ENCODE results near the gene TCAP. TPM values are rescaled to one million over a fixed set of nuclear protein-coding genes. Genes with fewer than 3 reads are reported as not detected.

Gene TCAP, protein sequence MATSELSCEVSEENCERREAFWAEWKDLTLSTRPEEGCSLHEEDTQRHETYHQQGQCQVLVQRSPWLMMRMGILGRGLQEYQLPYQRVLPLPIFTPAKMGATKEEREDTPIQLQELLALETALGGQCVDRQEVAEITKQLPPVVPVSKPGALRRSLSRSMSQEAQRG
- 57.6 TPM for total RNA-seq

DNA sequence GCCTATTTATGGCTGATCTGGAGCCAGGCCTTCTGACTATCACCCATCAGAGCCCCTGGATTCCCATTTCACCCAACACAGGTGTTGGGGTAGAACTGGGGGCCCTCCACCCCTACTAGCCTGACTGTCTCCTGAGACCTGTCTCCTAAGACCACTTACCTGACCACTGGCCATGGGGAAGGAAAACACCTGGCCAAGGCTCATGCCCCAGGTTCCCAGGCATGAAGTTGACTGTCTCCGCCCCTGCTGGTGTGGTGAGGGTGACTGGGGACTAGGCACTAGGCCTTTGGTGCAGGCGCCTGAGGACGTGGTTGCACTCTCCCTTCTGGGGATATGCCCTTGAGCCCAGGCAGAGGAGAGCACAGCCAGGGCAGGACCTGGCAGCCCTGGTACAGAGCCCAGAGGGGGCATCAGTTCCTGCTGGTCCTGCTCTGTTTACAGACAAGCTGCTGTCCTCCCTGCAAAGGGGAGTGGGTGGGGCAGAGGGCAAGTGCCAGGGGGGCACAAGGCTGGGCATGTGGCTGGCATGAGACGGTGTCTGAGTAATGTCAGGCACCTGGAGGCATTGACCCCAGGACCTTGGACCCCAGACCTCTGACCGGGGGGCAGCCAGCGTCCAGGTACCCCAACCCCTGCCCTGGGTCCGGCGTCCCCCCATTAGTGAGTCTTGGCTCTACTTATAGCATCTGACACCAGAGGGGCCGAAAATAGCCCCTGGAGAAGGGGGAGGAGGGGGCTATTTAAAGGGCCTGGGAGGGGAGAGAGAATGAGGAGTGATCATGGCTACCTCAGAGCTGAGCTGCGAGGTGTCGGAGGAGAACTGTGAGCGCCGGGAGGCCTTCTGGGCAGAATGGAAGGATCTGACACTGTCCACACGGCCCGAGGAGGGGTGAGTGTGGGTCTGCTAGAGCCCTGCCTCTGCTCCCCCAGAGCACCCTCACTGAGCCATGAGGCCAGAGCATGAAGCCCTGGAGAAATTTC, at the start of gene TCAP:
Gene TCAP, plus strand, starts transcription at position 769 of the 981 bp plus-strand sequence. Its CDS starts 11 bp downstream, at position 780.

DNA sequence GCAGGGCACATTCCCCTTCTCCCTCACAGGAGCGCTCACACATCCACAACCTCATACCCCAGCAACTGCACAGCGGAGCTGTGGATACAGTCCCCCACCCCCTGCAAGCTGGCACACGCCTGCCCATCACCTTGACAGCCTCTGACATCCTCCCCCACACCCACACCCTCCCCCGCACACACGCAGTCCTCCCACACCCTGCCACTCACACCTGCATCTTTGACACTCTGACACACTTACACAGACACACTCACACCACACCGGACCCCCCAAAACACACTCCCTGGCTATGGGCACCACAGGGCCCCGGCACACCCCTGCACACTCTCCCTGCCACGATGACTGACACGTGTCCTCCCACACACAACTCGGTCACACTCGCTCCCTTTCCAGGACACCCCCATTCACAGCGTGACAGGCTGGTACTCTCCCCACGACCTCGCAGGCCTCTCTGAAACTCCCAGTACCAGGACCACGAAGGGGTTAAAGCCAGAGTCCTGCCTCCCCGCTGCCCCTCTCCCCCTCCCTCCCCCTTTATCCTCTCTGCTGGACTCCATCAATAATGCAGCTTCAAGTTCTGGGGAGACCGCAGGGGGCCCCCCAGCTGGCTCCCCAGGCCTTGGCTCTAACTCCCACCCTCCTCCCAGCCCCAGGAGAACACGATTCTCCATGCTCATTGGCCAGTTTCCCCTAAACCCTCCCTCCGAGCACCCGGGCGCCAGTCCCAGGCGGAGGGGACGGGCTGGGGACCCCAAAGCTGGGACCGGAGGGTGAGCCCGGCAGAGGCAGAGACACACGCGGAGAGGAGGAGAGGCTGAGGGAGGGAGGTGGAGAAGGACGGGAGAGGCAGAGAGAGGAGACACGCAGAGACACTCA, 38.7 kb upstream of the TCAP start, which contains the start of gene PPP1R1B:
Gene PPP1R1B, plus strand, starts transcription at position 782 of the 876 bp plus-strand sequence. CDS start 441 bp downstream, outside the sequence.

DNA sequence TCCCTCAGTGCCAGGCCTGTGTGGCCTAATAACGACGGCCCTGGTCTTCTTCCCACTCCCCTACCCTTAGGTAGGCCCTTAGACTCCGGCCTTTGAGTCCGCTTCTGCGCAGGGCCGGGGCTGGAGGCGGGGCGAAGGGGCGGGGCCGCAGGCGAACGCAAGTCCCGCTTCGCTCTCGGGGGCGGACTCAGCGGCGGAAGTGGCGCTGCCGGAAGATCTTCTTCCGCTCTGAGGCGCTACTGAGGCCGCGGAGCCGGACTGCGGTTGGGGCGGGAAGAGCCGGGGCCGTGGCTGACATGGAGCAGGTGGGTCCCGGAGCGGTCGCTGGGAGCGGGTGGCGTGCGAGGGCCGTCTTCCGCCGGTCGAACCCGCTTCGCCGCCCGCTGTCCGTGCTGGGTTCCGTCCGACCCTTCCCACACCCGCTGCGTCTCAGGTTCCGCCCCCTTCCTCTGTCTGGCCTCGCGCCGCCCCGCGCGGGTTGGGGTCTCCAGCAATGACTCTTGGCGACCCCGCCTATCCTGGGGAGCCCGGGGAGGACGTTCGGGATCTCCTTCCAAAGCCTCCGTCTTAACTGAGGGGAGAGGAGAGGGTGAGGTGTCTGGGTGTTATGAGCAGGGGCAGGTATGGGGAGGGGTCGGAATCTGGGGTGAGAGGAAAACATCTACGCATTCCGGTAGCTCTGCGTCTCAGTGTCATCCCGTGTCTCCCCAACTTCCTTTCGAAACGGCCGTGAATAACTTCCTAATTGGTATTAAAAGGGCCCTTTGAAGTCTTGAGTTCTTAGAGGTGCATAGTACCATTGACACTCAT, 28.0 kb upstream of the TCAP start, which contains the start of gene STARD3:
Gene STARD3, plus strand, starts transcription at position 218 of the 810 bp plus-strand sequence. CDS start 16,388 bp downstream, outside the sequence.

GRCh38 chr17:39667945-39668924, 3.1 kb downstream of the TCAP start, which contains the start of gene PNMT:
Gene PNMT (plus strand): TSS chr17:39668453. CDS start chr17:39668476, 23 bp downstream.

DNA sequence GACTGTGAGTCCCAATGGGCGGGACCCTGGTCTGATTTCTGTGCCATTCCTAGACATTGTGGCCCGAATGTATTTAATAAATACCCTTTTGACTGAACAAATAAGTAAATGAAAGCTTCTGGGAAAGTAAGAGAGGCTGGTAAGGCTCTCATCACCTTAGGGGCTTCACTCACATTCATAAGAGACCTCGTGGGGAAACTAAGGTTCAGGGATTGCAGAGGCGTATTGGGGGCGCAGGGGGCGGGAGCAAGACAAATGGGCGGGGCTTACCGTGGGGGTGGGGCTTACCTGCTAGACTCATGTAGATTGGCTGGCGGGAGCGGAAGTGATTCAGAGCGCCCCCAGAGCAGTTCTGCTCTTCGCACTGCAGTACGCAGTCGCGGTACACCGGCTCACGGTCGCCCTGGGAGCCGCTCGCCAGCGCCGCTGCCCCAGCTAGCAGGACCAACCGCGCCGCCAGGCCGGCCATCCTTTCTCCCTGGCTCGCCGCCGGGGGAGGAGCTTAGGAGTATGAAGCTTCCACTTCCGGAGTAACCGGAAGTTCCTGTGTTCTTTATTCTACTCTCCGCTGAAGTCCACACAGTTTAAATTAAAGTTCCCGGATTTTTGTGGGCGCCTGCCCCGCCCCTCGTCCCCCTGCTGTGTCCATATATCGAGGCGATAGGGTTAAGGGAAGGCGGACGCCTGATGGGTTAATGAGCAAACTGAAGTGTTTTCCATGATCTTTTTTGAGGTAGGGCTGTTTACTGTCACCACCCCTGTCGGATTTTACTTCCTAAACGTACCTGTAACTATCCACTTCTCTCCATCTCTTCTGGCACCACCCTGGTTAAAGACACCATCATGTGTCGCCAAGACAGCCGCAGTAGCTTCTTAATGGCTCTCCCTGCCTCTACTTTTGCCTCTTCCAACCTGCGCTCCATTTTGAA, 22.7 kb downstream of the TCAP start, which contains the start of gene PGAP3:
Gene PGAP3, minus strand, starts transcription at position 512 of the 929 bp plus-strand sequence. Its CDS starts 43 bp downstream, at position 469.

DNA sequence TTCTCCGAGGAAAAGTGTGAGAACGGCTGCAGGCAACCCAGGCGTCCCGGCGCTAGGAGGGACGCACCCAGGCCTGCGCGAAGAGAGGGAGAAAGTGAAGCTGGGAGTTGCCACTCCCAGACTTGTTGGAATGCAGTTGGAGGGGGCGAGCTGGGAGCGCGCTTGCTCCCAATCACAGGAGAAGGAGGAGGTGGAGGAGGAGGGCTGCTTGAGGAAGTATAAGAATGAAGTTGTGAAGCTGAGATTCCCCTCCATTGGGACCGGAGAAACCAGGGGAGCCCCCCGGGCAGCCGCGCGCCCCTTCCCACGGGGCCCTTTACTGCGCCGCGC, 34.6 kb downstream of the TCAP start, which contains the start of gene ERBB2:
Gene ERBB2, plus strand, starts transcription at position 247 of the 330 bp plus-strand sequence. CDS start 175 bp downstream, outside the sequence.

Other genes with a start within 250 kb of the TCAP start
- gene MED1, start 214.1 kb upstream of the TCAP start, total RNA-seq: 32.5 TPM
- 62.7 TPM for gene CDK12, start 203.9 kb upstream of the TCAP start, total RNA-seq
- gene NEUROD2, start 57.4 kb upstream of the TCAP start, total RNA-seq: 3.7 TPM
- 10.2 TPM for gene PPP1R1B, start 38.4 kb upstream of the TCAP start, total RNA-seq
- gene STARD3, start 28.2 kb upstream of the TCAP start, total RNA-seq: 42.5 TPM
- gene PNMT, start 3.1 kb downstream of the TCAP start, total RNA-seq: 1.2 TPM
- 18.1 TPM for gene PGAP3, start 22.7 kb downstream of the TCAP start, total RNA-seq
- gene ERBB2, start 34.7 kb downstream of the TCAP start, total RNA-seq: 62.2 TPM
- gene MIEN1, start 65.2 kb downstream of the TCAP start, total RNA-seq: 14.2 TPM
- gene GRB7, start 72.6 kb downstream of the TCAP start, total RNA-seq: 1.3 TPM
- 0.55 TPM for gene IKZF3, start 199.0 kb downstream of the TCAP start, total RNA-seq
- not detected for gene ZPBP2, start 202.9 kb downstream of the TCAP start, total RNA-seq